Measurements from ENCODE around the gene MYBPHL. TPM values are rescaled to one million over a fixed set of nuclear protein-coding genes. Genes with fewer than 3 reads are reported as not detected.

Gene MYBPHL
- total and polyA plus RNA-seq, 4 donors, result 0.34 to 3.3 (median 1.4) TPM

DNA sequence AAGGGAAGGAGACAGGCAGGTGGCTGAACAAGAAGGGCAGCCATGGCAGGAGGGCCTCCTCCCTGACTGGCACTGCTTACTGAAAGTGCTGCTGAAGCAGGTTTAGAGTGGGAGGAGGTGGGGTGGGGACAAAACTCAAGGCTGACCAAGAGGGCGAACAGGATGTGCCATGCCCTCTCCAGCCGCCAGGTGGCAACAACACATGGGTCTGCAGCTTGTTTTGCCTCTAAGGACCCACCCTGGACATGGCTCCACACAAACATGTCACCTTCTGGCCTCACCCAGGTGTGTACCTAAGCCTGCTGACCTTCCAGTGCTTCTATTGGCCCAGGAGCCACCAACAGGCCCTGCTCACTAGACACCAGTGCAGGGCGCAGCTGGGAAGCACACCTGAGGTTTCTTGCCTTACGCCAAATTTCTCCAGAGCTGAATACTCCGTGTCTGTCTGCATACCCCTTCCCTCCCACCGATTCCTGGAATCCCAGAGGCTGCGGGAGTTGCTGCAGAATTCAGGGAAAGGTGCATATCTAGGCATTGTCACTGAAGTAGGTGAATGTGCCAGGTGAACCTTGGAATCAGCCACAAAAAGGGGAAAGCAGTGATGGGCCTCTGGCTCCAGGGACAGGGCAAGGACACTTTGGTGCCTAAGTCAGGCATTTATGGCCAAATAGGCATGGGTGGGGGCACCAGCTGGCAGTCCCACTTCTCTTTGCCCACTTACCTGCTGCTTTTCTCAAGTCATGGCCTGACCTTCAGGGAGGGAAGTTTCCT lies 29.2 kb downstream of the MYBPHL start:
- DNase-seq (peak; percentile 75 to 82 (median 76)), ATAC-seq (ENCODE audit: insufficient read depth, low FRiP score) (peak; percentile 67)
- H3K9ac ChIP-seq (ENCODE audit: insufficient read depth in 1 of 2, low read length in 2 of 2), result peak overlapping the region in 1 of 2 donors; percentile 52
- H3K27me3 ChIP-seq (ENCODE audit: control insufficient read depth in 3 of 3, insufficient read depth in 3 of 3, low read length in 2 of 3), result no peaks in the 10 kb centered on the region
- peak overlapping the region in 1 of 2 donors; percentile 68 for H3K27ac ChIP-seq (ENCODE audit: low read depth in 1 of 2, low read length in 1 of 2)
- TF ChIP-seq, protein P1, sequence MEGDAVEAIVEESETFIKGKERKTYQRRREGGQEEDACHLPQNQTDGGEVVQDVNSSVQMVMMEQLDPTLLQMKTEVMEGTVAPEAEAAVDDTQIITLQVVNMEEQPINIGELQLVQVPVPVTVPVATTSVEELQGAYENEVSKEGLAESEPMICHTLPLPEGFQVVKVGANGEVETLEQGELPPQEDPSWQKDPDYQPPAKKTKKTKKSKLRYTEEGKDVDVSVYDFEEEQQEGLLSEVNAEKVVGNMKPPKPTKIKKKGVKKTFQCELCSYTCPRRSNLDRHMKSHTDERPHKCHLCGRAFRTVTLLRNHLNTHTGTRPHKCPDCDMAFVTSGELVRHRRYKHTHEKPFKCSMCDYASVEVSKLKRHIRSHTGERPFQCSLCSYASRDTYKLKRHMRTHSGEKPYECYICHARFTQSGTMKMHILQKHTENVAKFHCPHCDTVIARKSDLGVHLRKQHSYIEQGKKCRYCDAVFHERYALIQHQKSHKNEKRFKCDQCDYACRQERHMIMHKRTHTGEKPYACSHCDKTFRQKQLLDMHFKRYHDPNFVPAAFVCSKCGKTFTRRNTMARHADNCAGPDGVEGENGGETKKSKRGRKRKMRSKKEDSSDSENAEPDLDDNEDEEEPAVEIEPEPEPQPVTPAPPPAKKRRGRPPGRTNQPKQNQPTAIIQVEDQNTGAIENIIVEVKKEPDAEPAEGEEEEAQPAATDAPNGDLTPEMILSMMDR (IDR thresholded peaks at IDR 0.05; ENCODE audit: control extremely low read depth, extremely low read depth), result peak; percentile 70
- H3K4me1 ChIP-seq (ENCODE audit: control insufficient read depth in 5 of 5, insufficient read depth in 5 of 5, low read length in 5 of 5), result peaks cover 0 to 57% (median 14%) of the 10 kb centered on the region in 5 donors
- H3K4me3 ChIP-seq, result no peak overlapping the region
- no peaks in the 10 kb centered on the region for H3K9me3 ChIP-seq (ENCODE audit: control insufficient read depth in 4 of 4, insufficient read depth in 3 of 4, low read length in 3 of 4)
- 66 to 71% methylated on average over 7 of the region's 7 CpGs for WGBS, 2 donors
- peaks cover 0 to 16% (median 6%) of the 10 kb centered on the region in 4 donors for H3K36me3 ChIP-seq (ENCODE audit: control insufficient read depth in 4 of 4, insufficient read depth in 4 of 4, low read length in 4 of 4)

DNA sequence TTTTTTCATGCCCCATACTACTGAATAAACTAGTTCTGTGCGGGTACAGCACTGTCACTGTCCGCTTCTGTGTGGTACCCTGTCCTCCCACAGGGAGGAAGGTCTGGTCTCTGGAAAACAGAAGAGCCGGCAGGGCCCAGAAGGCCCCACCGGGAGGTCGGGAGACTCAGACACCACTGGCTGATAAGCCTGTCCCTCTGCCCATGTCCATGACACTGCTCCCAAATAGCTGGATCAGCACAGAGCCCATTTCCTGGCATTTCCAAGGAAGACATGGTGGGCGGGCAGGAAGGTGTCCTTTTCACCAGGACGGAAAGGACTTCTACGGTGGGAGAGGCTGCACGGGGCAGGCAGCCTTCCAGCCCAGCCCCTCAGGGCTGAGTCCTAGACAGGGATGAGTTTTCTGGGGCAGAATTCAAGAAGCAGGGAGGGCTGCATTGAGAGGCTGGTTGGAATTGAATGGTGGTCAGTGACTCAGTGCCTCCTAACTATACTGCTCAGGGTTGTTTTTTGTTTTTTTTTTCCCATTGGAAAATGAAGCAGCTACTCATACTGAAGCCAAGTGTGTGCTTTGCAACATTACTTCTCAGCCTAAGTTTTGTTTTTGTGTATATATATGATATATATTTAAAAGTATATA lies 31.0 kb downstream of the MYBPHL start:
- H3K4me3 ChIP-seq, result no peak overlapping the region
- peak in 1 of 3 donors; percentile 26 for DNase-seq

DNA sequence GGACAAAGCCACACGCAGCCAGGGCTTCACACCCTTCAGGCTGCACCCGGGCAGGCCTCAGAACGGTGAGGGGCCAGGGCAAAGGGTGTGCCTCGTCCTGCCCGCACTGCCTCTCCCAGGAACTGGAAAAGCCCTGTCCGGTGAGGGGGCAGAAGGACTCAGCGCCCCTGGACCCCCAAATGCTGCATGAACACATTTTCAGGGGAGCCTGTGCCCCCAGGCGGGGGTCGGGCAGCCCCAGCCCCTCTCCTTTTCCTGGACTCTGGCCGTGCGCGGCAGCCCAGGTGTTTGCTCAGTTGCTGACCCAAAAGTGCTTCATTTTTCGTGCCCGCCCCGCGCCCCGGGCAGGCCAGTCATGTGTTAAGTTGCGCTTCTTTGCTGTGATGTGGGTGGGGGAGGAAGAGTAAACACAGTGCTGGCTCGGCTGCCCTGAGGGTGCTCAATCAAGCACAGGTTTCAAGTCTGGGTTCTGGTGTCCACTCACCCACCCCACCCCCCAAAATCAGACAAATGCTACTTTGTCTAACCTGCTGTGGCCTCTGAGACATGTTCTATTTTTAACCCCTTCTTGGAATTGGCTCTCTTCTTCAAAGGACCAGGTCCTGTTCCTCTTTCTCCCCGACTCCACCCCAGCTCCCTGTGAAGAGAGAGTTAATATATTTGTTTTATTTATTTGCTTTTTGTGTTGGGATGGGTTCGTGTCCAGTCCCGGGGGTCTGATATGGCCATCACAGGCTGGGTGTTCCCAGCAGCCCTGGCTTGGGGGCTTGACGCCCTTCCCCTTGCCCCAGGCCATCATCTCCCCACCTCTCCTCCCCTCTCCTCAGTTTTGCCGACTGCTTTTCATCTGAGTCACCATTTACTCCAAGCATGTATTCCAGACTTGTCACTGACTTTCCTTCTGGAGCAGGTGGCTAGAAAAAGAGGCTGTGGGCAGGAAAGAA lies 32.0 kb downstream of the MYBPHL start:
- ATAC-seq (ENCODE audit: insufficient read depth, low FRiP score) (peak; percentile 78), DNase-seq (peak; percentile 55 to 78 (median 75))
- Histone ChIP-seq H3K9me3 (ENCODE audit: control insufficient read depth in 4 of 4, insufficient read depth in 3 of 4, low read length in 3 of 4) (no peaks in the 10 kb centered on the region), H3K27ac (ENCODE audit: low read depth in 1 of 2, low read length in 1 of 2) (peak overlapping the region in 1 of 2 donors; percentile 62), H3K27me3 (ENCODE audit: control insufficient read depth in 3 of 3, insufficient read depth in 3 of 3, low read length in 2 of 3) (no peaks in the 10 kb centered on the region), H3K4me1 (ENCODE audit: control insufficient read depth in 5 of 5, insufficient read depth in 5 of 5, low read length in 5 of 5) (peaks cover 0 to 49% (median 5%) of the 10 kb centered on the region in 5 donors), H3K9ac (ENCODE audit: insufficient read depth in 1 of 2, low read length in 2 of 2) (peak overlapping the region in 1 of 2 donors; percentile 32), H3K36me3 (ENCODE audit: control insufficient read depth in 4 of 4, insufficient read depth in 4 of 4, low read length in 4 of 4) (peaks cover 0 to 5% (median 5%) of the 10 kb centered on the region in 4 donors), H3K4me3 (peak overlapping the region; percentile 4)
- WGBS, 2 donors, result 43 to 64% methylated on average over 23 to 24 of the region's 24 CpGs
- TF ChIP-seq, protein P1 (IDR thresholded peaks at IDR 0.05; ENCODE audit: control extremely low read depth, extremely low read depth), result no peak

More for the DNA sequence above, 31.0 kb downstream of the MYBPHL start:
- H3K9me3 ChIP-seq (ENCODE audit: control insufficient read depth in 4 of 4, insufficient read depth in 3 of 4, low read length in 3 of 4), result no peaks in the 10 kb centered on the region
- H3K4me1 ChIP-seq (ENCODE audit: control insufficient read depth in 5 of 5, insufficient read depth in 5 of 5, low read length in 5 of 5), result peaks cover 0 to 49% (median 7%) of the 10 kb centered on the region in 5 donors
- H3K36me3 ChIP-seq (ENCODE audit: control insufficient read depth in 4 of 4, insufficient read depth in 4 of 4, low read length in 4 of 4), result peaks cover 0 to 11% (median 5%) of the 10 kb centered on the region in 4 donors
- WGBS, 2 donors, result 62 to 75% methylated on average over 9 of the region's 9 CpGs
- peak overlapping the region in 1 of 2 donors; percentile 57 for H3K27ac ChIP-seq (ENCODE audit: low read depth in 1 of 2, low read length in 1 of 2)
- ATAC-seq (ENCODE audit: insufficient read depth, low FRiP score), result no peak
- H3K9ac ChIP-seq (ENCODE audit: insufficient read depth in 1 of 2, low read length in 2 of 2), result no peak overlapping the region
- TF ChIP-seq, protein P1 (IDR thresholded peaks at IDR 0.05; ENCODE audit: control extremely low read depth, extremely low read depth), result no peak
- H3K27me3 ChIP-seq (ENCODE audit: control insufficient read depth in 3 of 3, insufficient read depth in 3 of 3, low read length in 2 of 3), result no peaks in the 10 kb centered on the region
